ENCODE results near the gene KIF9.
"Not testable (repeated sequence)": the region's sequence is repeated elsewhere in the genome, so short reads cannot be mapped to it uniquely, and the experiment has no call there.

KIF9 gene

GRCh38 chr3:47250309-47251060, 32.1 kb downstream of the KIF9 start:
- no peak for DNase-seq

GRCh38 chr3:47247131-47248064, 35.2 kb downstream of the KIF9 start:
- DNase-seq = no peak

DNA sequence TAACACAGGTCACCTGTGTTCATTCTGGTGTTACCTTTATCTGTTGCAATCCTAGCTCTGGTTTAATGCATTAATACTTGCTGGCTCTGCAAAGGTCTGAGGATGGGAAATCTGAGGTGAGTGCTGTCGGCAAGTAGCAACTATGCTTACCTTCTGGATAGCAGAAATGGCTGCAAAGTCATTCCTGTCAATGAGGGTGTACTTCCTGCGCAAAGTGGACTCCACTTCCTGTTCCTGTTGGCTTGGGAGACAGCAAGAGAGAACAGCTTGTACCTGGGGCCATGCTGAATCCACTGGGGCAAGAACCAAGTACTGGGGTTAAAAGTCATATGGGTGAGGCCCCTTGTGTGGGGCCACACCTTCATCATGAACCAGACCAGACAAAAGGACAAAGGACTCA, 37.3 kb downstream of the KIF9 start:
- DNase-seq = no peak

GRCh38 chr3:47244531-47245100, 38.0 kb downstream of the KIF9 start:
- no peak for DNase-seq

- no peak for DNase-seq
Observed at GRCh38 chr3:47243419-47244147, 39.0 kb downstream of the KIF9 start.

GRCh38 chr3:47239929-47240328, 42.7 kb downstream of the KIF9 start:
- no peak for DNase-seq

- DNase-seq = no peak
Observed at GRCh38 chr3:47238017-47238416, 44.6 kb downstream of the KIF9 start.

- DNase-seq = no peak
Observed at GRCh38 chr3:47228088-47228487, 54.5 kb downstream of the KIF9 start.

GRCh38 chr3:47227678-47228077, 54.9 kb downstream of the KIF9 start:
- no peak for DNase-seq

DNA sequence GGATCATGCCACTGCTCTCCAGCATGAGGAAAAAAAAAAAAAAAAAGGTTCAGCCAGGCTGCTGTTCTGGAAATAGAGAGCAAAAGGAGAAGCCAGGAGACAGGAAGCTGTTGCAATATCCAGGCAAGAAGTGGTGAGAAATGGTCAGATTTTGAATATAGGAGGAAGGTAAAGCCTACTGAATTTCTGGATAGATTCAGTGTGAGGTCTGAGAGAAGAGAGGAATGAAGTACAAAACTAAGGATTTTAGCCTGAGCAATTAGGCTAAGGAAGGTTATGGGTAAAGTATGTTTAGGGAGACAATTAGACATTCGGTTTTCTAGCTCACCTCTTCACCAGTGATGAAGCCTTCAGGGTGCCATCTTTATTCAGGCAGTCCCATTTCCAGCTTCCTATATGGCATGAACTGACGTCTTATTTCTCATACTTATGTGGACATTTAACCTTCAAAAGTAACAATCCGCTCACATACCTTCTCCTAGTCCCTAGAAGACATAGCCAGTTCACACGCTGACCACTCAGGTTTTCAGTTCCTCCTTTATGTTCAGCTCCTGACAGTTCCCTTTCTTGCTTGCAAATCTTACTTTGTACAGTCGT, 57.2 kb downstream of the KIF9 start:
- no peak for DNase-seq

DNA sequence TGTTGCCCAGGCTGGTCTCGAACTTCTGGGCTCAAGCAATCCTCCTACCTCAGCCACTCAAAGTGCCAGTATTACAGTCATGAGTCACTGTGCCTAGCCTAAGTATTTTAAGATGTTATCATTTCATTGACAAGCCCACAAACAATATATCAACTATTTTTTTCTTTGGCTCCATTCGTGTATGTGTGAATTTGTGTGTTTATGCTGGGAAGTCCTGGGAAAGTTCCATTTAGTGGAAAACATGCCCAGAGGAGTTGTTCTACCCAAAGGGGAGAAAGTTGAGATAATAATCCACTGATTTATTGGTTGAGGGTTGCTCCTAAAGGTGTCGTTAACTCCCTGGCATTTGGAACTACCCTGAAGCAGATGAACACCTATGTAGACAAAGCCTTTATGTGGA, 58.8 kb downstream of the KIF9 start:
- DNase-seq = no peak

GRCh38 chr3:47221798-47222197, 60.8 kb downstream of the KIF9 start:
- no peak for DNase-seq

- DNase-seq = no peak
Observed at GRCh38 chr3:47210863-47211405, 71.7 kb downstream of the KIF9 start.

DNA sequence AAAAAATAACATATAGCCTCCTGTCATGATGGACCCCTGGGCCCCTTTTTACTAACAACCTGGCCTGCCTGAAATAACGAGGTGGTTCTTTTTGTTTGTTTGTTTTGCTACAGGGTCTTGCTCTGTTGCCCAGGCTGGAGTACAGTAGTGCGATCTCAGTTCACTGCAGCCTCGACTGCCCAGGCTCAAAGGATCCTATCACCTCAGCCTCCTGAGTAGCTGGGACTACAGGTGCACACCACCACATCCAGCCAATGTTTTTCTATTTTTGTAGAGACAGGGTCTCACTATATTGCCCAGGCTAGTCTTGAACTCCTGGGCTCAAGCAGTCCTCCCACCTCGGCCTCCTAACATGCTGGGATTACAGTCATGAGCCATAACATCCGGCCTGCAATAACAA, 76.6 kb downstream of the KIF9 start:
- not testable (repeated sequence) for DNase-seq

DNA sequence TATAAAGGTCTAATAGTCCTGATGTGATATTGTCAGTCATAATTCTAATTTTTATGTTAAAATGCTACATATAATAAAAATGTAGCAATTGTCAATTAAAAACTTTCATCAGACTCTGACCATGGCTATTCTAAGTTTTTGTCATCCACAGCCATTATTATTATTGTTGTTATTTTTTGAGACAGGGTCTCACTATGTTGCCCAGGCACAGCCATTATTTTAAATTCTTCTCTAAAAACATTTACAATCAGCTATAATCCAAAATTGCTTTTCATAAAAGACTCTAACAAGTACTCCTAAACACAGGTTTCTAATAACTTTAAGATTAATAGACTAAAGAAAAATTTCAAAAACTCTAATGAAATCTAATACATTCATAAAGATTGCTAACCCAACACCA, 77.7 kb downstream of the KIF9 start:
- DNase-seq = no peak

- DNase-seq = no peak
Observed at GRCh38 chr3:47202542-47202941, 80.1 kb downstream of the KIF9 start.

GRCh38 chr3:47197287-47197686, 85.3 kb downstream of the KIF9 start:
- DNase-seq = no peak

GRCh38 chr3:47194994-47195393, 87.6 kb downstream of the KIF9 start:
- DNase-seq = no peak

- no peak for DNase-seq
Observed at GRCh38 chr3:47193871-47194859, 88.4 kb downstream of the KIF9 start.

DNA sequence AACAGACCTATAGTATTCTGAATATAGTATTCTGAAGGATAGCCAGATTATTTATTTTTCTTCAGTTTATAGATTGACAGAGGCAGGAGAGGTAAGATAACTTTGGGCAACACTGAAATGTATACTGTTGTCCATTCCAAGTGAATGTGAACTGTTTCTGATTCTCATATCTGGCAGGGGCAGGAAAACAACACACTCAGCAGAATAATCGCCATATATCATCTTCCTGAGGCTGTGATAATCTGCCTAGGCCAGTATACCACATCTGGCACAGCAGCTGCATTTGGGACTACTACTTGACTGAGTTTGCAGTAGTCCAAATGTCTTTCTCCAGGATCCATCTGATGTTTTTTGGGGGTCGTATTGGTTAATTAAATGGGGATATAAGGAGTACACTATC, 96.3 kb downstream of the KIF9 start:
- no peak for DNase-seq

DNA sequence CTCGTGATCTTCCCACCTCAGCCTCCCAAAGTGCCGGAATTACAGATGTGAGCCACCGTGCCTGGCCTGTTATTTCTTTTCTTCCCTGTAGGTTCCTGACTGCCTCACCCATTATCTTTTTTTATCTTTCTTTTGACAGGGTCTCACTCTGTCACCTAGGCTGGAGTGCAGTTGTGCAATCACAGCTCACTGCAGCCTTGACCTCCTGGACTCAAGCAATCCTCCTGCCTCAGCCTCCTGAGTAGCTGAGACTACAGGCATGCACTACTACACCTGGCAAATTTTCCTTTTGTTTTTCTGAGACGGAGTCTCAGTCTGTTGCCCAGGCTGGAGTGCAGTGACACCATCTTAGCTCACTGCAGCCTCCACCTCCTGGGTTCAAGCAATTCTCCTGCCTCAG, 100.9 kb downstream of the KIF9 start:
- DNase-seq = not testable (repeated sequence)

Data from NCI-H2171 (cell line).